Measurements from ENCODE around the gene ARFIP2. TPM values are rescaled to one million over a fixed set of nuclear protein-coding genes. Genes with fewer than 3 reads are reported as not detected.

ARFIP2 gene
- total and polyA plus RNA-seq, 2 donors from 2014 or later = 45.6 to 62.3 TPM

DNA sequence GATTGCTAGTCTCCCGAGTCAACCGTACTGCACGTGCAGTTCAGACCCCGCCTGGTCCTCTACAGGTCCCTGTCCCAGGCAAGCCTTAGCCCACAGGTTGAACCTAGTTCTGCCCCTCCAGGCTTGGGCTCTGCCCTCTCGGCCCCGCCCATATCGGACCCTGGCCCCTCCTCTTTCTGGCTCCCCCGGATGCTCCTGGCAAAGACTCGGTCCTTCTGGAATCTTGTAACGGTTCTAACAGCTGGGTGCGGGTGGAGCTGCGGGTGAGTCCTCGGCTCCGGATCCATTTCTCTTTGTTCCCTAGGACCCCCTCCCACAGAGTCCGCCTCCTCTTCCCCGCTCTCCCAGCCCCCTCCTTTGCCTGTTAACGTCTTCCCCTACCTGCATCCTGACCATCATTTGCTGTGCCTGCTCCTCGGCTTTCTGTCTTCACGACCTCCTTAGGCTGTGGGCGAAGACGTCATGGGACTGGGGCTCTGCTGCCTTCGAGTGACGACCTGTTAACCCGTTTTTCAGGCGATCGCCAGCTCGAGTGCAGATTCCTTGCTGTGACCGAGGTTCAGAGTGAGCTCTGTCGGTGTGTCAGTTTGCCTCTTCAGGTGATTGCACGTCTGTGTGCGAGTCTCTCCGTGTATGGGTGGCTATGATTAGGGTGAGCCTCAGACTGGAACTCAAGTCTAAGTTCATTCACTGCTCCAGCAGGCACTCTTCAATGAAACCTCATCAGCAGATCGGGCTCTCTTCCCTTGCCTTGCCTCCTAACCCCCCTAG, 16.1 kb upstream of the ARFIP2 start, which contains the start of gene DNHD1:
Gene DNHD1, plus strand, starts transcription at position 212 of the 771 bp plus-strand sequence. CDS start 936 bp downstream, outside the sequence.
- H3K9ac ChIP-seq (ENCODE audit: low read length in 3 of 3) = no peak within 1 kb of the TSS
- TF ChIP-seq, protein P1, sequence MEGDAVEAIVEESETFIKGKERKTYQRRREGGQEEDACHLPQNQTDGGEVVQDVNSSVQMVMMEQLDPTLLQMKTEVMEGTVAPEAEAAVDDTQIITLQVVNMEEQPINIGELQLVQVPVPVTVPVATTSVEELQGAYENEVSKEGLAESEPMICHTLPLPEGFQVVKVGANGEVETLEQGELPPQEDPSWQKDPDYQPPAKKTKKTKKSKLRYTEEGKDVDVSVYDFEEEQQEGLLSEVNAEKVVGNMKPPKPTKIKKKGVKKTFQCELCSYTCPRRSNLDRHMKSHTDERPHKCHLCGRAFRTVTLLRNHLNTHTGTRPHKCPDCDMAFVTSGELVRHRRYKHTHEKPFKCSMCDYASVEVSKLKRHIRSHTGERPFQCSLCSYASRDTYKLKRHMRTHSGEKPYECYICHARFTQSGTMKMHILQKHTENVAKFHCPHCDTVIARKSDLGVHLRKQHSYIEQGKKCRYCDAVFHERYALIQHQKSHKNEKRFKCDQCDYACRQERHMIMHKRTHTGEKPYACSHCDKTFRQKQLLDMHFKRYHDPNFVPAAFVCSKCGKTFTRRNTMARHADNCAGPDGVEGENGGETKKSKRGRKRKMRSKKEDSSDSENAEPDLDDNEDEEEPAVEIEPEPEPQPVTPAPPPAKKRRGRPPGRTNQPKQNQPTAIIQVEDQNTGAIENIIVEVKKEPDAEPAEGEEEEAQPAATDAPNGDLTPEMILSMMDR (IDR thresholded peaks at IDR 0.05; ENCODE audit: borderline replicate concordance, extremely low read depth, insufficient read depth) = no peak
- H3K36me3 ChIP-seq (ENCODE audit: control insufficient read depth in 2 of 3, insufficient read depth in 3 of 3, low read length in 3 of 3) = no peaks in the 10 kb centered on the region
- DNase-seq = peak in 3 of 5 donors; percentile 32 to 54 (median 43)
- no peak for FAIRE-seq
- no peaks in the 10 kb centered on the region for H3K4me1 ChIP-seq (ENCODE audit: control insufficient read depth in 2 of 3, insufficient read depth in 2 of 3, low read depth in 1 of 3, low read length in 3 of 3)
- H3K4me3 ChIP-seq (ENCODE audit: low read length in 3 of 3) = peak within 1 kb of the TSS in 1 of 3 donors; percentile 9
- no peak within 1 kb of the TSS for H3K27ac ChIP-seq (ENCODE audit: low read depth in 2 of 2, low read length in 2 of 2)
- no peaks in the 10 kb centered on the region for H3K27me3 ChIP-seq (ENCODE audit: control insufficient read depth, insufficient read depth, low read length)
- no peaks in the 10 kb centered on the region for H3K9me3 ChIP-seq (ENCODE audit: control insufficient read depth in 2 of 3, insufficient read depth in 1 of 3, low read length in 3 of 3)
- intact Hi-C loops (cut with DNase I) = no loop called here

DNA sequence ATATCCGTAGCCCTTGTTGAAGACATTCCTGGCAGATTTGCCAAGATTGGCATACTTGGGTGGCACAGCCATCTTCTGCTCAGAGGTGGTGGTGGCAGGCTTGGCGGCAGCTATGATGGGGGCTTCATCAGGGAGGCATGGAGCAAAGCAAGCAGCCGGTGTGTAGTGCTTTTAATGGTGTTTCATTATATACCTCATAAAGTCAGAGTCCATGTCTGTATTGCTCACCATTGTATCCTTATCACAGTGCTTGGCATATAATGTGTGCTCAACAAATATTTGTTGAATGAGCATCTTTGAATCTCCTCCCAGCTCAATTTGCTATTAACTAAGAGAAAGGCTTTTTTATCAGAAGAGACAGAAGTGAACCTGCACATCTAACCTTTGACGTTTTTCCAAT, 8.2 kb upstream of the ARFIP2 start:
- TF ChIP-seq, protein P1 (IDR thresholded peaks at IDR 0.05; ENCODE audit: borderline replicate concordance, extremely low read depth, insufficient read depth) = no peak
- H3K4me1 ChIP-seq (ENCODE audit: control insufficient read depth in 2 of 3, insufficient read depth in 2 of 3, low read depth in 1 of 3, low read length in 3 of 3) = no peaks in the 10 kb centered on the region
- no peaks in the 10 kb centered on the region for H3K27me3 ChIP-seq (ENCODE audit: control insufficient read depth, insufficient read depth, low read length)
- H3K36me3 ChIP-seq (ENCODE audit: control insufficient read depth in 2 of 3, insufficient read depth in 3 of 3, low read length in 3 of 3) = peaks cover 2 to 8% (median 4%) of the 10 kb centered on the region in 3 donors
- FAIRE-seq (no peak), DNase-seq (no peak)
- H3K9me3 ChIP-seq (ENCODE audit: control insufficient read depth in 2 of 3, insufficient read depth in 1 of 3, low read length in 3 of 3) = no peaks in the 10 kb centered on the region
- intact Hi-C loops (cut with DNase I) = no loop called here
- H3K4me3 ChIP-seq (ENCODE audit: low read length in 3 of 3) = no peak overlapping the region
- H3K27ac ChIP-seq (ENCODE audit: low read depth in 2 of 2, low read length in 2 of 2) = no peak overlapping the region
- no peak overlapping the region for H3K9ac ChIP-seq (ENCODE audit: low read length in 3 of 3)

DNA sequence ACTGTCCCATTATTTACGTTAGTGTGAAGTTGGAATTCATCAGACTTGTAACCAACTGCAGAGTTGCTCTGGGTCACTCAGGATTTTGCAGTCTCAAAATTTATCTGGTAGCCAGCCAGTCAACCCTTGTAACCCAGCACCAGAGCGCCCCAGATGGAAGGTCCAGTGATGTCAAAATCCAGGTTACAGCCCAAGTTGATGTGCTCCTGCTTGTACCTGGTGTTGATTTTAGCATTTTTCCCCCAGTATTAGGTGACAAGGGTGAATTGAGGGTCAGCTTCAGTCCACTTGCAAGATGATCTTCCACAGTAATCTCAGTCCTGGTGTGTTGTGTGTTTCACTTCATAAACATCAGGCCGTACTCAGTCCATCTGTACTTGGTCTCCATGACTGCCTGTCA, 7.7 kb upstream of the ARFIP2 start:
- H3K4me1 ChIP-seq (ENCODE audit: control insufficient read depth in 2 of 3, insufficient read depth in 2 of 3, low read depth in 1 of 3, low read length in 3 of 3) = no peaks in the 10 kb centered on the region
- H3K9me3 ChIP-seq (ENCODE audit: control insufficient read depth in 2 of 3, insufficient read depth in 1 of 3, low read length in 3 of 3) = no peaks in the 10 kb centered on the region
- no peaks in the 10 kb centered on the region for H3K27me3 ChIP-seq (ENCODE audit: control insufficient read depth, insufficient read depth, low read length)
- intact Hi-C loops (cut with DNase I) = no loop called here
- no peak overlapping the region for H3K9ac ChIP-seq (ENCODE audit: low read length in 3 of 3)
- H3K4me3 ChIP-seq (ENCODE audit: low read length in 3 of 3) = no peak overlapping the region
- TF ChIP-seq, protein P1 (IDR thresholded peaks at IDR 0.05; ENCODE audit: borderline replicate concordance, extremely low read depth, insufficient read depth) = no peak
- DNase-seq (peak in 3 of 5 donors; percentile 22 to 58 (median 55)), FAIRE-seq (no peak)
- no peak overlapping the region for H3K27ac ChIP-seq (ENCODE audit: low read depth in 2 of 2, low read length in 2 of 2)
- H3K36me3 ChIP-seq (ENCODE audit: control insufficient read depth in 2 of 3, insufficient read depth in 3 of 3, low read length in 3 of 3) = peaks cover 2 to 8% (median 4%) of the 10 kb centered on the region in 3 donors

Data from kidney (tissue), 14 donors.